ENCODE data around the gene SPACA4. TPM values are rescaled to one million over a fixed set of nuclear protein-coding genes. Genes with fewer than 3 reads are reported as not detected.

SPACA4 gene
- total and polyA plus RNA-seq, 7 donors = 0.34 TPM; not detected in 6

GRCh38 chr19:48619692-48620585 lies 13.4 kb downstream of the SPACA4 start:
- H3K27me3 ChIP-seq = no peaks in the 10 kb centered on the region
- peaks cover 0 to 65% (median 52%) of the 10 kb centered on the region in 4 donors for H3K4me1 ChIP-seq
- intact Hi-C loops (cut with DNase I) = loop anchor here (10.0 kb wide), 1 partner anchor 1345 kb away; the partner anchor contains the start of gene INAFM1
- H3K27ac ChIP-seq = peak overlapping the region; percentile 91 to 95 (median 94)
- WGBS, 2 donors = 32% methylated on average over 6 of the region's 6 CpGs
- H3K36me3 ChIP-seq = peaks cover 10 to 28% (median 24%) of the 10 kb centered on the region in 4 donors
- TF ChIP-seq POLR2AphosphoS5 (IDR thresholded peaks at IDR 0.05) = no peak
- TF ChIP-seq POLR2A (IDR thresholded peaks at IDR 0.05) = peak in 1 of 2 donors; percentile 3
- peak in 1 of 4 experiments; percentile 18 for TF ChIP-seq CTCF (IDR thresholded peaks at IDR 0.05)
- DNase-seq = no peak
- peak overlapping the region; percentile 56 to 73 (median 64) for H3K4me3 ChIP-seq
- H3K9me3 ChIP-seq = no peaks in the 10 kb centered on the region

GRCh38 chr19:48623556-48624066 lies 17.1 kb downstream of the SPACA4 start:
- no peak for DNase-seq
- no peak for TF ChIP-seq CTCF (IDR thresholded peaks at IDR 0.05)
- peak in 1 of 4 donors; percentile 4 for TF ChIP-seq POLR2AphosphoS5 (IDR thresholded peaks at IDR 0.05)
- Histone ChIP-seq H3K36me3 (peaks cover 0 to 19% (median 0%) of the 10 kb centered on the region in 4 donors), H3K27ac (peak overlapping the region; percentile 81 to 85 (median 82)), H3K4me1 (peaks cover 0 to 44% (median 29%) of the 10 kb centered on the region in 4 donors), H3K9me3 (no peaks in the 10 kb centered on the region), H3K4me3 (peak overlapping the region in 3 of 4 donors; percentile 18 to 55 (median 49)), H3K27me3 (no peaks in the 10 kb centered on the region)
- intact Hi-C loops (cut with DNase I) = loop anchor here (10.0 kb wide), 1 partner anchor 1349 kb away; the partner anchor contains the start of gene INAFM1
- 43 to 50% methylated on average over 8 of the region's 8 CpGs for WGBS, 2 donors

- H3K4me1 ChIP-seq = peaks cover 0 to 45% (median 29%) of the 10 kb centered on the region in 4 donors
- 0 to 1% methylated on average over 40 of the region's 40 CpGs for WGBS, 2 donors
- peaks cover 0 to 19% (median 0%) of the 10 kb centered on the region in 4 donors for H3K36me3 ChIP-seq
- peak; percentile 99 for DNase-seq
- TF ChIP-seq POLR2A (IDR thresholded peaks at IDR 0.05) (peak in 1 of 2 donors; percentile 40), POLR2AphosphoS5 (IDR thresholded peaks at IDR 0.05) (peak in 3 of 4 donors; percentile 48 to 71 (median 63)), EP300 (IDR thresholded peaks at IDR 0.05) (no peak)
- intact Hi-C loops (cut with DNase I) = loop anchor here (10.0 kb wide), 1 partner anchor 1349 kb away; the partner anchor contains the start of gene INAFM1
- no peaks in the 10 kb centered on the region for H3K27me3 ChIP-seq
- no peaks in the 10 kb centered on the region for H3K9me3 ChIP-seq
- peak overlapping the region; percentile 41 to 55 (median 50) for H3K4me3 ChIP-seq
- H3K27ac ChIP-seq = peak overlapping the region; percentile 82 to 87 (median 84)
Measured at GRCh38 chr19:48624067-48624594, 17.6 kb downstream of the SPACA4 start.

- TF ChIP-seq POLR2A (IDR thresholded peaks at IDR 0.05) (peak in 1 of 2 donors; percentile 11), EP300 (IDR thresholded peaks at IDR 0.05) (no peak), CTCF (IDR thresholded peaks at IDR 0.05) (no peak), POLR2AphosphoS5 (IDR thresholded peaks at IDR 0.05) (no peak)
- H3K9me3 ChIP-seq = no peaks in the 10 kb centered on the region
- peaks cover 0 to 19% (median 0%) of the 10 kb centered on the region in 4 donors for H3K36me3 ChIP-seq
- intact Hi-C loops (cut with DNase I) = loop anchor here (10.0 kb wide), 1 partner anchor 1350 kb away; the partner anchor contains the start of gene INAFM1
- H3K27me3 ChIP-seq = no peaks in the 10 kb centered on the region
- 16 to 62% methylated on average over 24 of the region's 24 CpGs for WGBS, 2 donors
- H3K4me1 ChIP-seq = peaks cover 0 to 48% (median 35%) of the 10 kb centered on the region in 4 donors
- H3K27ac ChIP-seq = peak overlapping the region; percentile 82 to 87 (median 84)
- peak overlapping the region in 3 of 4 donors; percentile 49 to 55 (median 52) for H3K4me3 ChIP-seq
- peak; percentile 69 for DNase-seq
Measured at GRCh38 chr19:48624791-48625723, 18.5 kb downstream of the SPACA4 start.
